K562 (cell line): ENCODE measurements around the gene HOXB5. TPM values are rescaled to one million over a fixed set of nuclear protein-coding genes. Genes with fewer than 3 reads are reported as not detected.

ENCODE experiments used
- ERF ChIP-seq: fragments of 450-650 bp; formaldehyde crosslinking; IDR thresholded peaks from 2 replicates; pipeline ENCODE4 v1.4.0; 2020; ENCODE audit warnings: mild to moderate bottlenecking, mixed read lengths
- HDAC3 ChIP-seq: fragments of 450-650 bp; IDR thresholded peaks from 2 replicates; pipeline ENCODE4 v1.6.1; 2018; ENCODE audit warnings: borderline replicate concordance, mild to moderate bottlenecking, moderate library complexity; ENCODE audit not compliant: partially characterized antibody
- HNRNPUL1 ChIP-seq: fragments of 200-400 bp; formaldehyde crosslinking; IDR thresholded peaks from 2 replicates; pipeline ENCODE4 v1.6.1; 2017; ENCODE audit warnings: low read length
- MYNN ChIP-seq, 2 experiments: sonication (generic); formaldehyde crosslinking in 1 of 2; IDR thresholded peaks; 2 replicates each; pipeline versions ENCODE4 v1.5.0 to v1.6.1; 2016 to 2020; ENCODE audit warnings: antibody characterized with exemption in 1 of 2, missing genetic modification reagents in 1 of 2
- NFXL1 ChIP-seq: fragments of 450-650 bp; formaldehyde crosslinking; IDR thresholded peaks from 2 replicates; pipeline ENCODE4 v1.4.0; 2021; ENCODE audit warnings: mild to moderate bottlenecking
- PCBP1 ChIP-seq: fragments of 200-400 bp; formaldehyde crosslinking; IDR thresholded peaks from 2 replicates; pipeline ENCODE4 v1.6.1; 2018; ENCODE audit warnings: mild to moderate bottlenecking, low read depth, low read length; ENCODE audit not compliant: poor library complexity, severe bottlenecking
- POLR2B ChIP-seq: fragments of 450-650 bp; IDR thresholded peaks from 2 replicates; pipeline ENCODE4 v1.6.1; 2018; ENCODE audit warnings: low read depth; ENCODE audit not compliant: partially characterized antibody
- RBM17 ChIP-seq: fragments of 200-400 bp; formaldehyde crosslinking; IDR thresholded peaks from 2 replicates; pipeline ENCODE4 v1.6.1; 2017; ENCODE audit warnings: low read depth, mild to moderate bottlenecking, low read length, borderline replicate concordance
- SMAD4 ChIP-seq: fragments of 250-450 bp; sonication (Bioruptor Pico); conservative IDR thresholded peaks from 2 replicates; pipeline ENCODE4 v1.8.0; 2021; ENCODE audit warnings: inconsistent platforms, mild to moderate bottlenecking, moderate library complexity
- TAF1 ChIP-seq: IDR thresholded peaks from 2 replicates; pipeline ENCODE4 v1.6.1; 2011; ENCODE audit warnings: mild to moderate bottlenecking, low read length, moderate library complexity; ENCODE audit not compliant: insufficient read depth, control insufficient read depth, severe bottlenecking; ENCODE audit errors: extremely low read depth
- TEAD4 ChIP-seq, 2 experiments: sonication (generic) in 1 of 2; formaldehyde crosslinking in 1 of 2; IDR thresholded peaks; 2 replicates each; pipeline versions ENCODE4 v1.6.1 to v1.8.0; 2012 to 2022; ENCODE audit warnings: borderline replicate concordance in 1 of 2, inconsistent platforms in 1 of 2, low read length in 1 of 2, mild to moderate bottlenecking in 1 of 2, missing genetic modification reagents in 1 of 2
- ZBED1 ChIP-seq: IDR thresholded peaks from 2 replicates; pipeline ENCODE4 v1.6.1; 2014
- ZNF133 ChIP-seq: fragments of 250-450 bp; sonication (Bioruptor Pico); IDR thresholded peaks from 2 replicates; pipeline ENCODE4 v1.4.0; 2020; ENCODE audit warnings: mild to moderate bottlenecking
- ZNF232 ChIP-seq: sonication (generic); formaldehyde crosslinking; IDR thresholded peaks from 2 replicates; pipeline ENCODE4 v1.8.0; 2022; ENCODE audit warnings: mild to moderate bottlenecking, missing genetic modification reagents
- polyA plus RNA-seq, 8 experiments: library from polyadenylated mRNA; depleted of rRNA in 4 of 8; stranded (reverse) in 5 of 8; unstranded in 3 of 8; fragments of >200 nt; fragmentation: Nextera tagmentation in 2 of 8; fragmentation: Illumina TruSeq in 1 of 8; extraction: Ambion mirVana in 2 of 8; extraction: Trizol in 1 of 8; gene quantifications; 2 replicates each; pipeline versions ENCODE4 v1.2.1 to v1.2.3, GENCODE V29; 2011 to 2014; ENCODE audit warnings: inconsistent platforms in 1 of 8, missing spikeins in 1 of 8
- total RNA-seq, 7 experiments: library from RNA; depleted of rRNA in 6 of 7; stranded (reverse); fragments of >200 nt in 6 of 7; fragmentation: Illumina TruSeq in 2 of 7; extraction: Trizol in 2 of 7; gene quantifications; 2 replicates each; pipeline versions ENCODE4 v1.2.1 to v1.2.3, GENCODE V29; 2011 to 2021; ENCODE audit warnings: low replicate concordance in 1 of 7
- TF ChIP-seq, protein P1 (sequence below): fragments of 450-650 bp; IDR thresholded peaks from 2 replicates; pipeline ENCODE4 v1.6.1; 2017; ENCODE audit warnings: antibody characterized with exemption, mild to moderate bottlenecking
- TF ChIP-seq, protein P2 (sequence below): fragments of 450-650 bp; IDR thresholded peaks from 2 replicates; pipeline ENCODE4 v1.6.1; 2016; ENCODE audit warnings: missing biosample characterization, missing genetic modification characterization
- TF ChIP-seq, protein P3 (sequence below), 3 experiments: fragments of 200-800 bp in 1 of 3; sonication (Bioruptor generic) in 1 of 3; sonication (generic) in 1 of 3; formaldehyde crosslinking in 1 of 3; IDR thresholded peaks; 2 replicates each; pipeline versions ENCODE4 v1.6.1 to v1.8.0; 2016 to 2022; ENCODE audit warnings: mild to moderate bottlenecking in 2 of 3, missing compliant biosample characterization in 2 of 3, missing genetic modification characterization in 2 of 3, missing genetic modification reagents in 1 of 3
- TF ChIP-seq, protein P4 (sequence below): sonication (generic); formaldehyde crosslinking; IDR thresholded peaks from 2 replicates; pipeline ENCODE4 v1.8.1; 2023; ENCODE audit warnings: mild to moderate bottlenecking, missing genetic modification reagents

Gene HOXB5
- total and polyA plus RNA-seq, 9 of the 15 experiments (the other 6 are each of a cell fraction or from before 2014, with no cell fraction given) = 0.24 to 2.7 (median 0.65) TPM

DNA sequence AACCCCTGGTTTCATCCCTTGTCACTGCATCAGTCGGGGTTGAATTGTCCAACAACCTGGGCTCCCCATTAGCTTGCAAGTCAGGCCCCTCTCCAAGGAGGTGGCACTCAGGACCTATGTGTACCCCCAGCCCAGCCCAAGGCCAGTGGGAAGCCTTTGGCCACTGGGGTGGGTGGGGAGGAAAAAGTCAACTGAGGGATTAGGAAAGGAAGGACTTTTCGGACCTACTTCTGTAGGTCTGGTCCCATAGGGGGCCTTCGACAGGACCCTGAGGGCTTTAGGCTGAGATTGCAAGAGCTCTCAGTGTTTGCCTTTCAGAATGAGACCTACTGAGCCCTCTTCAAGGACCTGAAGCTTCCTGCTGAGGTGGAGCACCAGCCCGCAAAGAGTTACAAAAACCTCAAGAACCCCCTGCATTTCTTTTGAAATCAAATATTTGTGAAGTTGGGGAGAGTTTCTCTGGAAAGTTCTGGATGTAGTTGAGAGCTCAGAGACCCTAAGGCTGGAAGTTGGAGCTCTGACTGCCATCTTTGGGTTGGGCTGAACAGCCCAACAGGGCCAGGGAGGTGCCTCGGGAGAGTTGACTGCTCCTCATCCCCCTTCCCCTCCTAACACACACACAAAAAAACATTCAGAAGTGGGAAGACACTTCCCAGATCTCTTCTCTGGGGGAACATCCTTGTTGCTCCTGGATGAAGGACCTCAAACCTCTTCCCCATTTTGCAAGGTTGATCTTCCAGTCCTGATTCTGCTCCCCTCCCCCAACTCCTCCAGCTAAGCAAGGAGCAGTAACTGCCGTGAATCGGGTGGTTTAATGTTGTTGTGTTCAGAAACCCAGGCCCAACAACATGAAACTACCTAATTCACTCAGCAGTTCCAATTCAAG lies 38.4 kb upstream of the HOXB5 start (continued):
- no peak for TF ChIP-seq HNRNPUL1
- TF ChIP-seq, protein P1, sequence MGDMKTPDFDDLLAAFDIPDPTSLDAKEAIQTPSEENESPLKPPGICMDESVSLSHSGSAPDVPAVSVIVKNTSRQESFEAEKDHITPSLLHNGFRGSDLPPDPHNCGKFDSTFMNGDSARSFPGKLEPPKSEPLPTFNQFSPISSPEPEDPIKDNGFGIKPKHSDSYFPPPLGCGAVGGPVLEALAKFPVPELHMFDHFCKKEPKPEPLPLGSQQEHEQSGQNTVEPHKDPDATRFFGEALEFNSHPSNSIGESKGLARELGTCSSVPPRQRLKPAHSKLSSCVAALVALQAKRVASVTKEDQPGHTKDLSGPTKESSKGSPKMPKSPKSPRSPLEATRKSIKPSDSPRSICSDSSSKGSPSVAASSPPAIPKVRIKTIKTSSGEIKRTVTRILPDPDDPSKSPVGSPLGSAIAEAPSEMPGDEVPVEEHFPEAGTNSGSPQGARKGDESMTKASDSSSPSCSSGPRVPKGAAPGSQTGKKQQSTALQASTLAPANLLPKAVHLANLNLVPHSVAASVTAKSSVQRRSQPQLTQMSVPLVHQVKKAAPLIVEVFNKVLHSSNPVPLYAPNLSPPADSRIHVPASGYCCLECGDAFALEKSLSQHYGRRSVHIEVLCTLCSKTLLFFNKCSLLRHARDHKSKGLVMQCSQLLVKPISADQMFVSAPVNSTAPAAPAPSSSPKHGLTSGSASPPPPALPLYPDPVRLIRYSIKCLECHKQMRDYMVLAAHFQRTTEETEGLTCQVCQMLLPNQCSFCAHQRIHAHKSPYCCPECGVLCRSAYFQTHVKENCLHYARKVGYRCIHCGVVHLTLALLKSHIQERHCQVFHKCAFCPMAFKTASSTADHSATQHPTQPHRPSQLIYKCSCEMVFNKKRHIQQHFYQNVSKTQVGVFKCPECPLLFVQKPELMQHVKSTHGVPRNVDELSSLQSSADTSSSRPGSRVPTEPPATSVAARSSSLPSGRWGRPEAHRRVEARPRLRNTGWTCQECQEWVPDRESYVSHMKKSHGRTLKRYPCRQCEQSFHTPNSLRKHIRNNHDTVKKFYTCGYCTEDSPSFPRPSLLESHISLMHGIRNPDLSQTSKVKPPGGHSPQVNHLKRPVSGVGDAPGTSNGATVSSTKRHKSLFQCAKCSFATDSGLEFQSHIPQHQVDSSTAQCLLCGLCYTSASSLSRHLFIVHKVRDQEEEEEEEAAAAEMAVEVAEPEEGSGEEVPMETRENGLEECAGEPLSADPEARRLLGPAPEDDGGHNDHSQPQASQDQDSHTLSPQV = peak; percentile 85
- no peak for TF ChIP-seq MYNN (IDR thresholded peaks at IDR 0.05)
- no peak for TF ChIP-seq MYNN (CRISPR knock-in tag; IDR thresholded peaks at IDR 0.05)
- TF ChIP-seq NFXL1 (CRISPR knock-in tag) = no peak
- TF ChIP-seq, protein P2, sequence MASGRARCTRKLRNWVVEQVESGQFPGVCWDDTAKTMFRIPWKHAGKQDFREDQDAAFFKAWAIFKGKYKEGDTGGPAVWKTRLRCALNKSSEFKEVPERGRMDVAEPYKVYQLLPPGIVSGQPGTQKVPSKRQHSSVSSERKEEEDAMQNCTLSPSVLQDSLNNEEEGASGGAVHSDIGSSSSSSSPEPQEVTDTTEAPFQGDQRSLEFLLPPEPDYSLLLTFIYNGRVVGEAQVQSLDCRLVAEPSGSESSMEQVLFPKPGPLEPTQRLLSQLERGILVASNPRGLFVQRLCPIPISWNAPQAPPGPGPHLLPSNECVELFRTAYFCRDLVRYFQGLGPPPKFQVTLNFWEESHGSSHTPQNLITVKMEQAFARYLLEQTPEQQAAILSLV (tag) = 0 out of 2 replicates have a peak, but pooled peaks have one; percentile 13
- no peak for TF ChIP-seq ZNF232 (CRISPR knock-in tag)
- no peak for TF ChIP-seq TAF1
- TF ChIP-seq ZBED1 = no peak
- no peak for TF ChIP-seq TEAD4 (IDR thresholded peaks at IDR 0.05; ENCODE audit: low read length)
- no peak for TF ChIP-seq TEAD4 (CRISPR knock-in tag; IDR thresholded peaks at IDR 0.05; ENCODE audit: borderline replicate concordance)
- TF ChIP-seq POLR2B = no peak
- no peak for TF ChIP-seq RBM17
- TF ChIP-seq ERF (CRISPR knock-in tag) = no peak
- TF ChIP-seq, protein P3, sequence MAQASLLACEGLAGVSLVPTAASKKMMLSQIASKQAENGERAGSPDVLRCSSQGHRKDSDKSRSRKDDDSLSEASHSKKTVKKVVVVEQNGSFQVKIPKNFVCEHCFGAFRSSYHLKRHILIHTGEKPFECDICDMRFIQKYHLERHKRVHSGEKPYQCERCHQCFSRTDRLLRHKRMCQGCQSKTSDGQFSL (CRISPR knock-in tag; IDR thresholded peaks at IDR 0.05) = no peak
- TF ChIP-seq, protein P3 (tag; IDR thresholded peaks at IDR 0.05) = no peak; a peak in 1 of 4 replicates
- TF ChIP-seq, protein P4, sequence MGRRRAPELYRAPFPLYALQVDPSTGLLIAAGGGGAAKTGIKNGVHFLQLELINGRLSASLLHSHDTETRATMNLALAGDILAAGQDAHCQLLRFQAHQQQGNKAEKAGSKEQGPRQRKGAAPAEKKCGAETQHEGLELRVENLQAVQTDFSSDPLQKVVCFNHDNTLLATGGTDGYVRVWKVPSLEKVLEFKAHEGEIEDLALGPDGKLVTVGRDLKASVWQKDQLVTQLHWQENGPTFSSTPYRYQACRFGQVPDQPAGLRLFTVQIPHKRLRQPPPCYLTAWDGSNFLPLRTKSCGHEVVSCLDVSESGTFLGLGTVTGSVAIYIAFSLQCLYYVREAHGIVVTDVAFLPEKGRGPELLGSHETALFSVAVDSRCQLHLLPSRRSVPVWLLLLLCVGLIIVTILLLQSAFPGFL (CRISPR knock-in tag) = no peak
- TF ChIP-seq PCBP1 = no peak
- TF ChIP-seq HDAC3 = no peak
- 0 out of 2 replicates have a peak, but pooled peaks have one; percentile 28 for TF ChIP-seq SMAD4 (CRISPR knock-in tag)
- no peak for TF ChIP-seq ZNF133 (CRISPR knock-in tag)
